Gastroesophageal sphincter (tissue), 4 donors: ENCODE measurements around the gene SPI1. TPM values are rescaled to one million over a fixed set of nuclear protein-coding genes. Genes with fewer than 3 reads are reported as not detected.
A peak's percentile ranks its signal among the peaks of the same experiment; 100 is the strongest.

ENCODE experiments used
- ATAC-seq: fragments of 150-250 bp; one replicate; pipeline ENCODE4 v1.9.1; 2016; ENCODE audit warnings: mild to moderate bottlenecking, moderate library complexity
- H3K27ac ChIP-seq, 4 donors: fragments of 200-600 bp; sonication (generic) in 3 of 4; 1 replicate in 3 of 4; 2 replicates in 1 of 4; pipeline ENCODE4 v1.5.1; 2016 to 2019
- H3K27me3 ChIP-seq: fragments of 200-600 bp; sonication (generic); one replicate; pipeline ENCODE4 v1.5.1; 2019
- H3K36me3 ChIP-seq, 2 donors: fragments of 200-600 bp; sonication (generic); one replicate each; pipeline ENCODE4 v1.5.1; 2019; ENCODE audit warnings: control low read depth in 1 of 2
- H3K4me1 ChIP-seq, 3 donors: fragments of 200-600 bp; sonication (generic); 1 replicate in 2 of 3; 2 replicates in 1 of 3; pipeline ENCODE4 v1.5.1; 2016 to 2019; ENCODE audit warnings: control low read depth in 2 of 3
- H3K4me3 ChIP-seq, 2 donors: fragments of 200-600 bp; sonication (generic); one replicate each; pipeline ENCODE4 v1.5.1; 2019; ENCODE audit warnings: mild to moderate bottlenecking in 1 of 2, moderate library complexity in 1 of 2
- H3K9me3 ChIP-seq, 3 donors: fragments of 200-600 bp; sonication (generic); one replicate each; pipeline ENCODE4 v1.5.1; 2017 to 2019; ENCODE audit warnings: control low read depth in 2 of 3
- CTCF ChIP-seq, 4 experiments: fragments of 200-600 bp in 2 of 4; fragments of 450-650 bp in 2 of 4; sonication (generic) in 1 of 4; IDR thresholded peaks; one replicate each; pipeline ENCODE4 v1.5.1; 2017 to 2019; ENCODE audit warnings: antibody characterized with exemption in 4 of 4, mild to moderate bottlenecking in 2 of 4, moderate library complexity in 2 of 4
- EP300 ChIP-seq: sonication (generic); formaldehyde crosslinking; IDR thresholded peaks from one replicate; pipeline ENCODE4 v1.6.1; 2017; ENCODE audit warnings: antibody characterized with exemption, mild to moderate bottlenecking
- POLR2A ChIP-seq, 2 donors: fragments of 450-650 bp; IDR thresholded peaks; one replicate each; pipeline ENCODE4 v1.6.1; 2017; ENCODE audit warnings: antibody characterized with exemption in 2 of 2, mild to moderate bottlenecking in 2 of 2, moderate library complexity in 1 of 2
- POLR2AphosphoS5 ChIP-seq: sonication (generic); formaldehyde crosslinking; IDR thresholded peaks from one replicate; pipeline ENCODE4 v1.6.1; 2017; ENCODE audit warnings: antibody characterized with exemption
- WGBS, 2 donors: methylation state at CpG; one replicate each; pipeline ENCODE4 v1.1.5; 2018; ENCODE audit warnings: low coverage in 1 of 2; 5-methylcytosine and 5-hydroxymethylcytosine counted together
- total RNA-seq, 4 donors: library from RNA; depleted of rRNA; stranded (reverse); fragments of >200 nt; gene quantifications; one replicate each; pipeline ENCODE4 v1.1.0, GENCODE V29; 2016

SPI1 gene
- total RNA-seq, 4 donors from 2014 or later: 4.2 to 32.4 (median 14.7) TPM

DNA sequence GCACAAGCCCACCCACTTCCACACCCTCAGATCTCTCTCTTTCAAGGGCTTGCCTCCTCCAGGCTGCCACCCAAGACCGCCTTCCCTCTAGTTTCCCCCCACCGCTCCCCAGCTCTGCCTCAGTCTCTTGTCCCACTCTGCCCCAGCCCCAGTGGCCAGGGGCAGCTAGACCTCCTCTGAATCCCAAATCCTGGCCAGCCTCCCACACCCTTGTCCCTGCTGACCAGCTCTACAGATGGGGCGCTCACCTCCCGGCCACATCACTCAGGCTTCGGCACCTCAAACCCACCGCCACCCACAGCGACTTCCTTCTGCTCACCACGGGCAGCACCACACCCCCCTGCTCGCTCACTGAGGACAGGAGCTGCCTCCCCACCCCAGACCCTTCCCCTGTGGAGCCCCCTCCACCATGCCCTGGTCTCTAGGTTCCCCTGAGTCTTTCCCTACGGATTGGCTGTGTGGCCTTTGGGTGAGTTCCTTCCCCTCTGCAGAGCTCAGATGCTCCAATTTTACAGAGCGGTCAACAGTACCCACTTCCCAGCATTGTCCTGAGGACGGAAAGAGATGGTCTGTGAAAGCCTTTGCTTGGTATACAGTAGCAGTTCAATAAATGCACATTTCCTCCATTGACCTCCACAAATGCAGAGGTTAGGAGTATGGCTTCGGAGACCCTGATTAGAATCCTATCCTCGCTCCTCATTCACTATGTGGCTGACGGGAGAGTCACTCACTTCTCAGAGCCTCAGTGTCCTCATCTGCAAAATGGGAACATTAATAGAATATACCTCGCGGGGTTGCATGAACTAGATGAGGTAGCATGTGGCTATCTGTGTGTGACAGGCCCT is 11.5 kb upstream of the SPI1 start:
- Histone ChIP-seq H3K27me3 (no peaks in the 10 kb centered on the region), H3K4me1 (no peaks in the 10 kb centered on the region), H3K9me3 (no peaks in the 10 kb centered on the region), H3K36me3 (no peaks in the 10 kb centered on the region), H3K4me3 (no peak overlapping the region), H3K27ac (peak overlapping the region in 1 of 4 donors; percentile 84)
- TF ChIP-seq CTCF (IDR thresholded peaks at IDR 0.05) (no peak), POLR2A (IDR thresholded peaks at IDR 0.05) (no peak), POLR2AphosphoS5 (no peak), EP300 (no peak)
- WGBS, 2 donors: 58 to 79% methylated on average over 2 to 15 of the region's 17 CpGs
- ATAC-seq: no peak

DNA sequence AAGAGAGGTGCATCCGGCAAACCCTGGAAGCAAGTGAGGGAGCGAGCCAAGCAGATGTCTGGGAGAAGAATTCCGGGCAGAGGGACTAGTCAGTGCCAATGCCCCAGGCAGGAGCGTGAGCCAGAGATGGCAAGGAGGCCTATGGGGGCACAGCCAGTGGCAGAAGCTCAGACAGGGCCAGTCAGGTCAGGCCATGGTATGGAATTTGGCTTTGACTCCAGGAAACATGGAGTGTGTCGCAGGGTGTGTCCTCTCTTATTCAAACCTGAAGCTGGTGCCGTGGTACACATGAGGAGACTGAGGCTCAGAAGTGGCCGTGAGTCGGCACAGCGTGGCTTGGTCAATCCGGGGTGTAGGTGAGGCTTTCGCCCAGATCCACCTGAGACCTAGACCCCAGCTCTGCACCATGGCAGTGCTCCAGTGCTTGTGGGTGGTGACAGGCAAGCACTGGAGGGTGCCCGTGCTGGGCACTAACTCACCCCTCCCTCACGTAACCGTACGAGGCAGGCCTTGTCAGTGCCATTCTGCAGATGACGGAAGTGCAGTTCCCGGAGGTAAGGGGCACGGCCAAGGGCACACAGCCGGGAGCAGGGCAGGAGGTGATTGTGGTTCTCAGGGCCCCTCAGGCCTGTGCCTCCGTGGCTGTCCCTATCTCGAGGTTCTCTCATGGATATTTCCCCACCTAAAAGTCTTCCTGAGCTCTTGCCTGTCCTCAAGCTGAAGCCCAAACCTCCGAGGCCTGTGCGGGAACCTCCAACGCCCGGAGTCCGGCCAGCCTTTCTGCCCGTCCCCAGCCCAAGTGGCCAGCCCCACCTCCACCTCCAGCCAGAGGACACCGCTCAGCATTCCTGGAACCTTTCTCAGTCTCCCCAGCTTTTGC is 10.6 kb upstream of the SPI1 start:
- 85 to 92% methylated on average over 4 to 7 of the region's 28 CpGs for WGBS, 2 donors
- TF ChIP-seq POLR2A (IDR thresholded peaks at IDR 0.05): no peak
- no peak for TF ChIP-seq POLR2AphosphoS5
- TF ChIP-seq EP300: no peak
- no peak for TF ChIP-seq CTCF (IDR thresholded peaks at IDR 0.05)
- Histone ChIP-seq H3K36me3 (no peaks in the 10 kb centered on the region), H3K9me3 (no peaks in the 10 kb centered on the region), H3K4me1 (no peaks in the 10 kb centered on the region), H3K4me3 (no peak overlapping the region), H3K27me3 (no peaks in the 10 kb centered on the region), H3K27ac (no peak overlapping the region)
- ATAC-seq: no peak

DNA sequence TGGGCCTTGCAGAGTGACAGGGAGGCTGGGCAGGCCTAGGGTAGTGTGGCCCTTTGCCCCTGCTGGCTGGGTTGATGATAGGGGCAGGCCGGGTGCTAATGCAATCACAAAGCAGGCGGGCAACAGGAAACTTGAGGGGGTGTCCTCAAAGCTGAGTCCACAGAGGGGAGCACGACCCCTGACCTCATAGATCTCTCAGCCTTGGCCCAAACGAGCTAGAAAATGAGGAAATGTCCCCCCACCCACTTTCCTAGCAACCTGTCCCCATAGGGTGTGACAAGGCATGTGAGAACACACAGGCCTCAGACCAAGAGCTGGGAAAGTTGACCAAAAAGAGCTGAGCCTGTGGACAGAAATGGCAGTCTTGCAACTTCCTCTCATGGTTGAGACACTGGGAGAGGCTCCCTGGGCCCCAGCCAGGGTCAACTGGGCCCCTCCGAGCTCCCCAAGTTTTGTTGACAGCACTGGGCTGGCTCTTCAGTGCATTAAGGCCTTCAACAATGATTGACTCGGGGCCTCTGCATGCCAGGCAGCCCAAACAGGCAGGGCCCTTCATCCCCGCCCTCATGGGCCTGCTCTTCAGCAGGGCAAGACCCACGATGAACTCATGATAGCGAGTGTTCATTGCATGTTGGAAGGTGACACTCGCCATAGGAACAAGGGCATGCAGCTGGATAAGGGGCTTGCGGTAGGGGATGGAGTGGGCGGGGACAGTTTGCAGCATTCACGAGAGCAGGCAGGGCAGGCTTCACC is 9.8 kb upstream of the SPI1 start:
- Histone ChIP-seq H3K36me3 (no peaks in the 10 kb centered on the region), H3K27ac (no peak overlapping the region), H3K4me3 (no peak overlapping the region), H3K27me3 (no peaks in the 10 kb centered on the region), H3K4me1 (no peaks in the 10 kb centered on the region), H3K9me3 (no peaks in the 10 kb centered on the region)
- ATAC-seq: no peak
- TF ChIP-seq EP300: no peak
- TF ChIP-seq POLR2A (IDR thresholded peaks at IDR 0.05): no peak
- TF ChIP-seq CTCF (IDR thresholded peaks at IDR 0.05): no peak
- no peak for TF ChIP-seq POLR2AphosphoS5
- 93% methylated on average over 2 of the region's 13 CpGs; no CpG with 5 or more reads in 1 of the 2 donors for WGBS, 2 donors

DNA sequence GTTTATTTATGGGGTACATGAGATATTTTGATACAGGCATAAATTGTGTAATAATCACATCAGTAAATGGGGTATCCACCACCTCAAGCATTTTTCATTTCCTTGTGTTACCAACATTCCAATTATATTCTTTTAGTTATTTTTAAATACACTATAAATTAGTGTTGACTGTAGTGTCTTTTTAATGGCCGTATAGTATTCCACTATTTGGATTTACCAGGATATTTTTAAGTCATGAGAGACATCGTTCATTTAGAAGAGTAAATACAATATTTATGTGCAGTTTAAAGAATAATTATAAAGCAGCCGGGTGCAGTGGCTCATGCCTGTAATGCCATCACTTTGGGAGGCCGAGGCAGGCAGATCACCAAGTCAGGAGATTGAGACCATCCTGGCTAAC is 6.2 kb upstream of the SPI1 start:
- no peak for TF ChIP-seq POLR2AphosphoS5
- no peak for TF ChIP-seq EP300
- no peak for TF ChIP-seq CTCF (IDR thresholded peaks at IDR 0.05)
- no peak for TF ChIP-seq POLR2A (IDR thresholded peaks at IDR 0.05)
- Histone ChIP-seq H3K4me1 (no peaks in the 10 kb centered on the region), H3K27ac (no peak overlapping the region), H3K9me3 (no peaks in the 10 kb centered on the region), H3K36me3 (no peaks in the 10 kb centered on the region), H3K4me3 (no peak overlapping the region), H3K27me3 (no peaks in the 10 kb centered on the region)
- 91 to 95% methylated on average over 3 to 4 of the region's 4 CpGs for WGBS, 2 donors
- no peak for ATAC-seq
